Natural killer cell (primary cell): ENCODE data around the gene ZNF780A. TPM values are rescaled to one million over a fixed set of nuclear protein-coding genes. Genes with fewer than 3 reads are reported as not detected.

Source experiments
- ATAC-seq, 3 donors: fragments of 150-1000 bp in 2 of 3; fragments of 200-7000 bp in 1 of 3; cut with Tn5 transposase; 1 replicate in 1 of 3; 2 replicates in 2 of 3; pipeline ENCODE4 v1.10.0; 2021; ENCODE audit warnings: mild to moderate bottlenecking in 2 of 3, moderate library complexity in 2 of 3
- DNase-seq, 2 donors: peaks; one replicate each; pipeline versions ENCODE4 v3.0.0 to v3.0.0-alpha.2; 2013 to 2021; ENCODE audit warnings: mixed read lengths in 1 of 2
- H3K27ac ChIP-seq: one replicate; pipeline ENCODE4 v1.5.1; 2013; ENCODE audit warnings: mild to moderate bottlenecking, low read length
- H3K27me3 ChIP-seq: one replicate; pipeline ENCODE4 v1.6.1; 2013; ENCODE audit warnings: low read length; ENCODE audit not compliant: control insufficient read depth, insufficient read depth
- H3K36me3 ChIP-seq: one replicate; pipeline ENCODE4 v1.6.1; 2013; ENCODE audit warnings: low read length; ENCODE audit not compliant: control insufficient read depth, insufficient read depth
- H3K4me1 ChIP-seq: one replicate; pipeline ENCODE4 v1.6.1; 2013; ENCODE audit warnings: low read length; ENCODE audit not compliant: control insufficient read depth, insufficient read depth
- H3K4me3 ChIP-seq: one replicate; pipeline ENCODE4 v1.5.1; 2013; ENCODE audit warnings: low read length
- H3K9me3 ChIP-seq: one replicate; pipeline ENCODE4 v1.6.1; 2013; ENCODE audit warnings: low read length; ENCODE audit not compliant: control insufficient read depth, insufficient read depth
- H3K27ac Mint-ChIP-seq, 2 donors: one replicate each; pipeline ENCODE4 v1.8.0; 2022; ENCODE audit warnings: mild to moderate bottlenecking in 2 of 2, mixed read lengths in 2 of 2, moderate library complexity in 1 of 2
- H3K27me3 Mint-ChIP-seq, 2 donors: one replicate each; pipeline ENCODE4 v1.8.0; 2022; ENCODE audit warnings: low read depth in 2 of 2, mixed read lengths in 2 of 2
- H3K36me3 Mint-ChIP-seq: one replicate; pipeline ENCODE4 v1.8.0; 2022; ENCODE audit warnings: mixed read lengths
- H3K4me1 Mint-ChIP-seq, 2 donors: one replicate each; pipeline ENCODE4 v1.8.0; 2022; ENCODE audit warnings: mixed read lengths in 2 of 2
- H3K4me3 Mint-ChIP-seq: one replicate; pipeline ENCODE4 v1.8.0; 2022; ENCODE audit warnings: mild to moderate bottlenecking, moderate library complexity, mixed read lengths
- H3K9me3 Mint-ChIP-seq, 2 donors: one replicate each; pipeline ENCODE4 v1.8.0; 2022; ENCODE audit warnings: mixed read lengths in 2 of 2
- CTCF ChIP-seq: fragments of 200-600 bp; IDR thresholded peaks from one replicate; pipeline ENCODE4 v1.8.0; 2022; ENCODE audit warnings: antibody characterized with exemption
- WGBS: methylation state at CpG from one replicate; pipeline ENCODE4 v1.1.7; 2013; ENCODE audit warnings: missing lambda C conversion rate; ENCODE audit not compliant: insufficient coverage; 5-methylcytosine and 5-hydroxymethylcytosine counted together
- intact Hi-C: fragments of 100-400 bp; cut with micrococcal nuclease; formaldehyde crosslinking; loops from one replicate; pipeline ENCODE4 v1.14.2; 2022
- total RNA-seq, 4 donors: library from RNA; stranded (reverse); fragments of 120-200 nt in 1 of 4; gene quantifications; one replicate each; pipeline versions ENCODE4 v1.2.3 to v1.2.4, GENCODE V29; 2013 to 2022

Gene ZNF780A
- total RNA-seq, 3 donors from 2014 or later (not counting 1 experiment from before 2014, with no cell fraction given) = 15.1 to 17.0 (median 16.0) TPM

GRCh38 chr19:40035996-40036395 is 54.7 kb downstream of the ZNF780A start:
- no peaks in the 10 kb centered on the region for H3K27me3 ChIP-seq
- DNase-seq (no peak), ATAC-seq (no peak)
- H3K4me1 ChIP-seq = no peaks in the 10 kb centered on the region
- H3K9me3 ChIP-seq = peaks cover 33% of the 10 kb centered on the region
- H3K4me3 Mint-ChIP-seq = no peak overlapping the region
- H3K27ac ChIP-seq = no peak overlapping the region
- no peaks in the 10 kb centered on the region for H3K4me1 Mint-ChIP-seq
- H3K27me3 Mint-ChIP-seq = no peaks in the 10 kb centered on the region
- H3K27ac Mint-ChIP-seq = no peak overlapping the region
- H3K36me3 Mint-ChIP-seq = peaks cover 46% of the 10 kb centered on the region
- TF ChIP-seq CTCF = no peak
- intact Hi-C loops = no loop called here
- no peaks in the 10 kb centered on the region for H3K36me3 ChIP-seq
- no CpG with 5 or more reads among the region's 4 CpGs for WGBS
- H3K4me3 ChIP-seq = no peak overlapping the region
- peaks cover 6 to 19% of the 10 kb centered on the region in 2 donors for H3K9me3 Mint-ChIP-seq

GRCh38 chr19:40033989-40034560 is 56.7 kb downstream of the ZNF780A start:
- Mint-ChIP-seq H3K4me3 (no peak overlapping the region), H3K9me3 (peaks cover 8 to 21% of the 10 kb centered on the region in 2 donors), H3K36me3 (peaks cover 52% of the 10 kb centered on the region), H3K27ac (no peak overlapping the region), H3K4me1 (no peaks in the 10 kb centered on the region), H3K27me3 (no peaks in the 10 kb centered on the region)
- H3K36me3 ChIP-seq = no peaks in the 10 kb centered on the region
- intact Hi-C loops = no loop called here
- H3K27ac ChIP-seq = no peak overlapping the region
- ATAC-seq (no peak), DNase-seq (no peak)
- no peak for TF ChIP-seq CTCF
- H3K9me3 ChIP-seq = peaks cover 40% of the 10 kb centered on the region
- H3K27me3 ChIP-seq = no peaks in the 10 kb centered on the region
- WGBS = 100% methylated on average over 1 of the region's 2 CpGs
- no peaks in the 10 kb centered on the region for H3K4me1 ChIP-seq
- H3K4me3 ChIP-seq = no peak overlapping the region

GRCh38 chr19:40026597-40026970 is 64.2 kb downstream of the ZNF780A start:
- H3K4me1 ChIP-seq = no peaks in the 10 kb centered on the region
- Mint-ChIP-seq H3K4me1 (no peaks in the 10 kb centered on the region), H3K4me3 (no peak overlapping the region), H3K36me3 (peaks cover 43% of the 10 kb centered on the region), H3K9me3 (peaks cover 15 to 36% of the 10 kb centered on the region in 2 donors), H3K27ac (no peak overlapping the region), H3K27me3 (no peaks in the 10 kb centered on the region)
- H3K4me3 ChIP-seq = no peak overlapping the region
- H3K27ac ChIP-seq = no peak overlapping the region
- no peaks in the 10 kb centered on the region for H3K36me3 ChIP-seq
- H3K27me3 ChIP-seq = no peaks in the 10 kb centered on the region
- intact Hi-C loops = no loop called here
- peaks cover 57% of the 10 kb centered on the region for H3K9me3 ChIP-seq
- ATAC-seq (no peak), DNase-seq (no peak)
- no peak for TF ChIP-seq CTCF
- 94% methylated on average over 4 of the region's 5 CpGs for WGBS

GRCh38 chr19:40025938-40026596 is 64.7 kb downstream of the ZNF780A start:
- Mint-ChIP-seq H3K27ac (no peak overlapping the region), H3K36me3 (peaks cover 43% of the 10 kb centered on the region)
- 98% methylated on average over 3 of the region's 4 CpGs for WGBS

More at GRCh38 chr19:40025938-40026596, 64.7 kb downstream of the ZNF780A start:
- H3K36me3 ChIP-seq = no peaks in the 10 kb centered on the region
- H3K9me3 Mint-ChIP-seq = peaks cover 15 to 36% of the 10 kb centered on the region in 2 donors
- no peaks in the 10 kb centered on the region for H3K27me3 ChIP-seq
- H3K4me3 ChIP-seq = no peak overlapping the region
- H3K27ac ChIP-seq = no peak overlapping the region
- H3K4me1 ChIP-seq = no peaks in the 10 kb centered on the region
- intact Hi-C loops = no loop called here
- no peak for DNase-seq
- ATAC-seq = no peak
- H3K4me1 Mint-ChIP-seq = no peaks in the 10 kb centered on the region
- TF ChIP-seq CTCF = no peak
- peaks cover 52% of the 10 kb centered on the region for H3K9me3 ChIP-seq
- no peaks in the 10 kb centered on the region for H3K27me3 Mint-ChIP-seq
- no peak overlapping the region for H3K4me3 Mint-ChIP-seq
